Neural progenitor cell (in vitro differentiated cells): ENCODE results near the gene BCKDHB. TPM values are rescaled to one million over a fixed set of nuclear protein-coding genes. Genes with fewer than 3 reads are reported as not detected.

ENCODE experiments used
- DNase-seq: peaks from one replicate; pipeline ENCODE4 v3.0.0-alpha.2; 2016; ENCODE audit warnings: low spot score
- H2AFZ ChIP-seq: fragments of 200-600 bp; sonication (generic); replicated peaks from 2 replicates; pipeline ENCODE4 v1.6.1; 2016; ENCODE audit warnings: antibody characterized with exemption
- H3F3A ChIP-seq: fragments of 200-600 bp; sonication (generic); 2 replicates; pipeline ENCODE4 v1.6.1; 2016; ENCODE audit warnings: antibody characterized with exemption, low read depth
- H3K27ac ChIP-seq: fragments of 200-600 bp; sonication (generic); 2 replicates; pipeline ENCODE4 v1.5.1; 2016; ENCODE audit warnings: mild to moderate bottlenecking
- H3K27me3 ChIP-seq: fragments of 200-600 bp; sonication (generic); 2 replicates; pipeline ENCODE4 v1.6.1; 2016; ENCODE audit warnings: mild to moderate bottlenecking, moderate library complexity
- H3K36me3 ChIP-seq: fragments of 200-600 bp; sonication (generic); 2 replicates; pipeline ENCODE4 v1.5.1; 2016
- H3K4me1 ChIP-seq: fragments of 200-600 bp; sonication (generic); 2 replicates; pipeline ENCODE4 v1.6.1; 2016; ENCODE audit warnings: mixed run types
- H3K4me2 ChIP-seq: fragments of 200-600 bp; sonication (generic); 2 replicates; pipeline ENCODE4 v1.6.1; 2016
- H3K4me3 ChIP-seq: fragments of 200-600 bp; sonication (generic); 2 replicates; pipeline ENCODE4 v1.5.1; 2016
- H3K79me2 ChIP-seq: fragments of 200-600 bp; sonication (generic); 2 replicates; pipeline ENCODE4 v1.6.1; 2016; ENCODE audit warnings: low read depth
- H3K9ac ChIP-seq: fragments of 200-600 bp; sonication (generic); 2 replicates; pipeline ENCODE4 v1.6.1; 2016
- H3K9me3 ChIP-seq: fragments of 200-600 bp; sonication (generic); 2 replicates; pipeline ENCODE4 v1.5.1; 2016; ENCODE audit warnings: low read depth
- H4K20me1 ChIP-seq: fragments of 200-600 bp; sonication (generic); 2 replicates; pipeline ENCODE4 v1.6.1; 2016; ENCODE audit warnings: low read depth
- H3K27ac Mint-ChIP-seq: 3 replicates; pipeline ENCODE4 v1.8.0; 2021; ENCODE audit warnings: mixed read lengths
- H3K27me3 Mint-ChIP-seq: 2 replicates; pipeline ENCODE4 v1.8.0; 2022; ENCODE audit warnings: low read depth, mild to moderate bottlenecking, inconsistent platforms, moderate library complexity, mixed read lengths; ENCODE audit not compliant: insufficient read depth
- H3K36me3 Mint-ChIP-seq: 3 replicates; pipeline ENCODE4 v1.8.0; 2021; ENCODE audit warnings: mixed read lengths
- H3K4me1 Mint-ChIP-seq: 3 replicates; pipeline ENCODE4 v1.8.0; 2021; ENCODE audit warnings: mixed read lengths
- H3K4me3 Mint-ChIP-seq: 3 replicates; pipeline ENCODE4 v1.8.0; 2021; ENCODE audit warnings: mild to moderate bottlenecking, moderate library complexity, mixed read lengths
- H3K9me3 Mint-ChIP-seq: 3 replicates; pipeline ENCODE4 v1.8.0; 2020; ENCODE audit warnings: mixed read lengths
- EZH2 ChIP-seq: fragments of 200-600 bp; sonication (generic); IDR thresholded peaks from 2 replicates; pipeline ENCODE4 v1.6.1; 2017; ENCODE audit warnings: antibody characterized with exemption, mild to moderate bottlenecking, moderate library complexity
- EZH2phosphoT487 ChIP-seq: fragments of 200-600 bp; sonication (generic); IDR thresholded peaks from 2 replicates; pipeline ENCODE4 v1.6.1; 2017; ENCODE audit warnings: antibody characterized with exemption
- total RNA-seq: library from RNA; depleted of rRNA; stranded (reverse); fragments of >200 nt; gene quantifications from 2 replicates; pipeline ENCODE4 v1.2.3, GENCODE V29; 2015; ENCODE audit warnings: low replicate concordance
- TF ChIP-seq, protein P1 (sequence below): fragments of 200-600 bp; sonication (generic); IDR thresholded peaks from 2 replicates; pipeline ENCODE4 v1.5.1; 2017; ENCODE audit warnings: antibody characterized with exemption, mild to moderate bottlenecking

The BCKDHB gene
- total RNA-seq, 1 donor from 2014 or later, result 48.2 TPM

DNA sequence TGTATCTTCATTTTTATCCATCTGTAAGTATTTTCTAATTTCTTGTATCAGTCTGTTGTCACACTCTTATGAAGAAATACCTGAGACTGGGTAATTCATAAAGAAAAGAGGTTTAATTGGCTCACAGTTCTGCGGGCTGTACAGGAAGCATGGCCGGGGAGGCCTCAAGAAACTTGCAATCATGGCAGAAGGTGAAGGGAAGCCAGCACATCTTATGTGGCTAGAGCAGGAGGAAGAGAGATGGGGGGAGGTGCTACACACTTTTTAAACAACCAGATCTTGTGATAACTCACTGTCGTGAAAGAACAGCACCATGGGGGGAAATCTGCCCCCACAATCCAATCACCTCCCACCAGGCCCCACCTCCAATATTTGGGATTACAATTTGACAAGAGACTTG lies 10.9 kb upstream of the BCKDHB start:
- Histone ChIP-seq H3K36me3 (no peaks in the 10 kb centered on the region), H3K4me2 (no peak overlapping the region), H2AFZ (no peak overlapping the region), H3K4me1 (no peaks in the 10 kb centered on the region), H3K9me3 (no peaks in the 10 kb centered on the region), H3K27ac (no peak overlapping the region), H3K27me3 (no peaks in the 10 kb centered on the region), H3F3A (no peaks in the 10 kb centered on the region), H3K9ac (no peak overlapping the region), H4K20me1 (no peaks in the 10 kb centered on the region), H3K79me2 (no peaks in the 10 kb centered on the region), H3K4me3 (no peak overlapping the region)
- Mint-ChIP-seq H3K4me1 (peaks cover 4% of the 10 kb centered on the region), H3K27me3 (peaks cover 2% of the 10 kb centered on the region), H3K36me3 (no peaks in the 10 kb centered on the region), H3K9me3 (no peaks in the 10 kb centered on the region), H3K4me3 (no peak overlapping the region), H3K27ac (no peak overlapping the region)
- no peak for TF ChIP-seq EZH2
- TF ChIP-seq, protein P1, sequence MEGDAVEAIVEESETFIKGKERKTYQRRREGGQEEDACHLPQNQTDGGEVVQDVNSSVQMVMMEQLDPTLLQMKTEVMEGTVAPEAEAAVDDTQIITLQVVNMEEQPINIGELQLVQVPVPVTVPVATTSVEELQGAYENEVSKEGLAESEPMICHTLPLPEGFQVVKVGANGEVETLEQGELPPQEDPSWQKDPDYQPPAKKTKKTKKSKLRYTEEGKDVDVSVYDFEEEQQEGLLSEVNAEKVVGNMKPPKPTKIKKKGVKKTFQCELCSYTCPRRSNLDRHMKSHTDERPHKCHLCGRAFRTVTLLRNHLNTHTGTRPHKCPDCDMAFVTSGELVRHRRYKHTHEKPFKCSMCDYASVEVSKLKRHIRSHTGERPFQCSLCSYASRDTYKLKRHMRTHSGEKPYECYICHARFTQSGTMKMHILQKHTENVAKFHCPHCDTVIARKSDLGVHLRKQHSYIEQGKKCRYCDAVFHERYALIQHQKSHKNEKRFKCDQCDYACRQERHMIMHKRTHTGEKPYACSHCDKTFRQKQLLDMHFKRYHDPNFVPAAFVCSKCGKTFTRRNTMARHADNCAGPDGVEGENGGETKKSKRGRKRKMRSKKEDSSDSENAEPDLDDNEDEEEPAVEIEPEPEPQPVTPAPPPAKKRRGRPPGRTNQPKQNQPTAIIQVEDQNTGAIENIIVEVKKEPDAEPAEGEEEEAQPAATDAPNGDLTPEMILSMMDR, result no peak
- TF ChIP-seq EZH2phosphoT487, result no peak
- DNase-seq, result no peak

DNA sequence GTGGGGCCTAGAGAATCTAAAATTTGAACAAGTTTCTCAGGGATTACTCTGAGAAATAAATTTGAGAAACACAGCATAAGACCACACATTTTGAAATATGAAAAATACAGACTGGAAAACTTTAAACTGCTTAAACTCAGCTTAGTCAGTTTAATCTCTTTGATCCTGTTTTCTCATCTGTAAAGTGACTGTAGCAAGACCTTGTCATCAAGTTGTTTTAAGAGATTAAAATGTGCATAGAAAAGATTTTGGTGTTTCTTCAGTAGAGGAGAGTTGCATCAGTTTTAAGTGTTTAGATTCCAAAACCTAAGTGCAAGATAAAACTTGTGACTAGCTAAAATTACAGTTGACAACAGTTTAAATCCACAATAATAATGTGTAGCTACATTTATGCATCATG lies 8.1 kb upstream of the BCKDHB start:
- Histone ChIP-seq H3K79me2 (no peaks in the 10 kb centered on the region), H3K4me2 (no peak overlapping the region), H3K9ac (no peak overlapping the region), H3K27ac (no peak overlapping the region), H3K27me3 (no peaks in the 10 kb centered on the region), H3F3A (no peaks in the 10 kb centered on the region), H3K4me3 (no peak overlapping the region), H4K20me1 (no peaks in the 10 kb centered on the region), H3K36me3 (no peaks in the 10 kb centered on the region), H3K9me3 (no peaks in the 10 kb centered on the region), H3K4me1 (no peaks in the 10 kb centered on the region), H2AFZ (no peak overlapping the region)
- no peak overlapping the region for H3K27ac Mint-ChIP-seq
- no peak overlapping the region for H3K4me3 Mint-ChIP-seq
- peaks cover 4% of the 10 kb centered on the region for H3K4me1 Mint-ChIP-seq
- TF ChIP-seq EZH2, result no peak
- TF ChIP-seq, protein P1, result no peak
- no peak for TF ChIP-seq EZH2phosphoT487
- no peaks in the 10 kb centered on the region for H3K9me3 Mint-ChIP-seq
- no peak for DNase-seq
- H3K27me3 Mint-ChIP-seq, result peaks cover 2% of the 10 kb centered on the region
- H3K36me3 Mint-ChIP-seq, result no peaks in the 10 kb centered on the region

DNA sequence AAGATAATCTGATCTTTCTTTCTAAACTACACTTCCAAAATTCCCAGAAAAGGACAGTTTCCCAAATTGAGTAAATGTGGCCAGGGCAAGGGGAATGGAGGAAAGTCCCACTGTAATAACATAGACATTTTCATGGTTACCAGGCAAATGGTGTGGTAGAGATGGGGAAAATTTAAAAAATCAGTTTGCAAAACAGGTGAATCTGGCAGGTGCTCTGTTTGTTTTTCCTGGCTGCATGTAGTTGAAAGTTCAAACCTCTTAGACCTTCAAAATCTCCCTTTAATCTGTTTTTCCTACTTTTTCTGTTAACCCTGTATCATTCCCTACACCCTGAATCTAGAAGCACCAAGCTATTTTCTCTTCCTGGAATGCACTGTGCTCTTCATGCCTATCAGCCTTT lies 2.0 kb upstream of the BCKDHB start:
- Histone ChIP-seq H3F3A (peaks cover 4% of the 10 kb centered on the region), H3K4me2 (no peak overlapping the region), H4K20me1 (peaks cover 8% of the 10 kb centered on the region), H3K27me3 (peaks cover 4% of the 10 kb centered on the region), H3K79me2 (peaks cover 28% of the 10 kb centered on the region), H3K4me1 (peaks cover 13% of the 10 kb centered on the region), H3K36me3 (no peaks in the 10 kb centered on the region), H3K27ac (no peak overlapping the region), H2AFZ (peak overlapping the region; percentile 22), H3K9me3 (no peaks in the 10 kb centered on the region), H3K4me3 (no peak overlapping the region), H3K9ac (no peak overlapping the region)
- TF ChIP-seq EZH2phosphoT487 (no peak), EZH2 (no peak)
- TF ChIP-seq, protein P1, result no peak
- Mint-ChIP-seq H3K4me3 (no peak overlapping the region), H3K27me3 (no peaks in the 10 kb centered on the region), H3K36me3 (peaks cover 1% of the 10 kb centered on the region), H3K9me3 (no peaks in the 10 kb centered on the region), H3K27ac (no peak overlapping the region), H3K4me1 (peaks cover 15% of the 10 kb centered on the region)
- no peak for DNase-seq
